ENCODE measurements around the gene IPP.

The IPP gene

GRCh38 chr1:45685308-45686014, 65.0 kb downstream of the IPP start:
- H3K36me3 ChIP-seq (ENCODE audit: control insufficient read depth in 4 of 4, insufficient read depth in 4 of 4, low read length in 3 of 4) = no peaks in the 10 kb centered on the region
- CTCF ChIA-PET = interaction anchor here (1.2 to 1.4 kb wide), 3 partner anchors 11 to 57 kb away, joined by 3 to 7 read pairs (median 6); no protein-coding TSS in a partner anchor
- H3K9me3 ChIP-seq (ENCODE audit: control extremely low read depth in 1 of 5, control insufficient read depth in 4 of 5, insufficient read depth in 2 of 5, low read depth in 1 of 5, low read length in 4 of 5) = no peaks in the 10 kb centered on the region
- H3K27me3 ChIP-seq (replicated peaks in 2 of 5; ENCODE audit: control insufficient read depth in 4 of 5, insufficient read depth in 5 of 5, low read length in 4 of 5) = no peaks in the 10 kb centered on the region
- POLR2A ChIA-PET = interaction anchor here (0.6 to 1.1 kb wide), 2 partner anchors 8 to 64 kb away, joined by 3 read pairs; no protein-coding TSS in a partner anchor
- peak; percentile 14 to 34 (median 27) for DNase-seq
- WGBS (ENCODE audit: insufficient coverage) = 0% methylated on average over 4 of the region's 13 CpGs
- H3K27ac ChIP-seq (ENCODE audit: insufficient read depth in 1 of 2, low read depth in 1 of 2, low read length in 2 of 2, poor library complexity in 1 of 2, severe bottlenecking in 2 of 2) = peak overlapping the region; percentile 97 to 99
- H3K4me3 ChIP-seq (ENCODE audit: control insufficient read depth in 1 of 7, extremely low read depth in 1 of 7, insufficient read depth in 4 of 7, low read depth in 2 of 7, low read length in 6 of 7) = peak overlapping the region; percentile 94 to 100 (median 100)
- peaks cover 10 to 61% (median 37%) of the 10 kb centered on the region in 4 experiments for H3K4me1 ChIP-seq (ENCODE audit: control extremely low read depth in 1 of 4, control insufficient read depth in 4 of 4, insufficient read depth in 4 of 4, low read length in 3 of 4)

DNA sequence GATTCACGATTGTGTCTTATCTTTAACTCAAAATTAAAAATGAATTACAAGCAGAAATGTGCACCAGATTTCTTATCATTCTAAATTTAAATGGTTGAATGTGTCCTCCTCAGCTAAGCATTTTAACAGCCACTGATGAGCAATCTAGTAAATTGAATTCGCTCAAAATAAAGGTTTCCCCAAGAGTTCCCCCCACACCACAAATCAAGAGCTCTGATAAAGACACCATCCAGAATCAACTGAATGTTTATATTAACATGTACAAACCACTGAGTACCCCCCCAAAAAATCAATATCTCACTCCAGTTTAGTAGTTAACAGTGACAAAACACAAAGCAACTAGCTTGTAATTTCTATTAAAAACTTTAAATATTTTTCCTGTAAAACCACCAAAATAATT, 66.1 kb downstream of the IPP start:
- peaks cover 11 to 63% (median 44%) of the 10 kb centered on the region in 4 experiments for H3K4me1 ChIP-seq (ENCODE audit: control extremely low read depth in 1 of 4, control insufficient read depth in 4 of 4, insufficient read depth in 4 of 4, low read length in 3 of 4)
- no peaks in the 10 kb centered on the region for H3K36me3 ChIP-seq (ENCODE audit: control insufficient read depth in 4 of 4, insufficient read depth in 4 of 4, low read length in 3 of 4)
- no peaks in the 10 kb centered on the region for H3K27me3 ChIP-seq (replicated peaks in 2 of 5; ENCODE audit: control insufficient read depth in 4 of 5, insufficient read depth in 5 of 5, low read length in 4 of 5)
- peak overlapping the region; percentile 97 to 99 for H3K27ac ChIP-seq (ENCODE audit: insufficient read depth in 1 of 2, low read depth in 1 of 2, low read length in 2 of 2, poor library complexity in 1 of 2, severe bottlenecking in 2 of 2)
- CTCF ChIA-PET = interaction anchor here (0.8 kb wide), 1 partner anchor 130 kb away, joined by 3 read pairs; no protein-coding TSS in a partner anchor
- H3K4me3 ChIP-seq (ENCODE audit: control insufficient read depth in 1 of 7, extremely low read depth in 1 of 7, insufficient read depth in 4 of 7, low read depth in 2 of 7, low read length in 6 of 7) = peak overlapping the region in 6 of 7 experiments; percentile 0 to 100 (median 100)
- H3K9me3 ChIP-seq (ENCODE audit: control extremely low read depth in 1 of 5, control insufficient read depth in 4 of 5, insufficient read depth in 2 of 5, low read depth in 1 of 5, low read length in 4 of 5) = no peaks in the 10 kb centered on the region
- no CpG with 5 or more reads among the region's 2 CpGs for WGBS (ENCODE audit: insufficient coverage)
- POLR2A ChIA-PET = no interaction called here
- no peak for DNase-seq

- H3K36me3 ChIP-seq (ENCODE audit: control insufficient read depth in 4 of 4, insufficient read depth in 4 of 4, low read length in 3 of 4) = no peaks in the 10 kb centered on the region
- H3K27me3 ChIP-seq (replicated peaks in 2 of 5; ENCODE audit: control insufficient read depth in 4 of 5, insufficient read depth in 5 of 5, low read length in 4 of 5) = no peaks in the 10 kb centered on the region
- ChIA-PET POLR2A (no interaction called here), CTCF (interaction anchor here (3.0 kb wide), 1 partner anchor 15 kb away, joined by 10 read pairs; no protein-coding TSS in a partner anchor)
- no peak for DNase-seq
- no peaks in the 10 kb centered on the region for H3K9me3 ChIP-seq (ENCODE audit: control extremely low read depth in 1 of 5, control insufficient read depth in 4 of 5, insufficient read depth in 2 of 5, low read depth in 1 of 5, low read length in 4 of 5)
- 80% methylated on average over 1 of the region's 6 CpGs for WGBS (ENCODE audit: insufficient coverage)
- H3K27ac ChIP-seq (ENCODE audit: insufficient read depth in 1 of 2, low read depth in 1 of 2, low read length in 2 of 2, poor library complexity in 1 of 2, severe bottlenecking in 2 of 2) = peak overlapping the region in 1 of 2 experiments; percentile 32
- peak overlapping the region in 1 of 7 experiments; percentile 34 for H3K4me3 ChIP-seq (ENCODE audit: control insufficient read depth in 1 of 7, extremely low read depth in 1 of 7, insufficient read depth in 4 of 7, low read depth in 2 of 7, low read length in 6 of 7)
- H3K4me1 ChIP-seq (ENCODE audit: control extremely low read depth in 1 of 4, control insufficient read depth in 4 of 4, insufficient read depth in 4 of 4, low read length in 3 of 4) = peaks cover 12 to 67% (median 44%) of the 10 kb centered on the region in 4 experiments
Measured at GRCh38 chr1:45682942-45683341, 67.5 kb downstream of the IPP start.

- H3K4me3 ChIP-seq (ENCODE audit: control insufficient read depth in 1 of 7, extremely low read depth in 1 of 7, insufficient read depth in 4 of 7, low read depth in 2 of 7, low read length in 6 of 7) = peak overlapping the region in 4 of 7 experiments; percentile 15 to 48 (median 29)
- peak in 2 of 3 donors; percentile 21 to 41 for DNase-seq
- peak overlapping the region in 1 of 2 experiments; percentile 43 for H3K27ac ChIP-seq (ENCODE audit: insufficient read depth in 1 of 2, low read depth in 1 of 2, low read length in 2 of 2, poor library complexity in 1 of 2, severe bottlenecking in 2 of 2)
- 5% methylated on average over 3 of the region's 3 CpGs for WGBS (ENCODE audit: insufficient coverage)
- H3K27me3 ChIP-seq (replicated peaks in 2 of 5; ENCODE audit: control insufficient read depth in 4 of 5, insufficient read depth in 5 of 5, low read length in 4 of 5) = no peaks in the 10 kb centered on the region
- POLR2A ChIA-PET = no interaction called here
- CTCF ChIA-PET = interaction anchor here (0.9 to 1.4 kb wide), 2 partner anchors 22 to 26 kb away, joined by 3 read pairs; no protein-coding TSS in a partner anchor
- peaks cover 2 to 63% (median 34%) of the 10 kb centered on the region in 4 experiments for H3K4me1 ChIP-seq (ENCODE audit: control extremely low read depth in 1 of 4, control insufficient read depth in 4 of 4, insufficient read depth in 4 of 4, low read length in 3 of 4)
- peaks cover 4 to 7% (median 5%) of the 10 kb centered on the region in 4 experiments for H3K36me3 ChIP-seq (ENCODE audit: control insufficient read depth in 4 of 4, insufficient read depth in 4 of 4, low read length in 3 of 4)
- no peaks in the 10 kb centered on the region for H3K9me3 ChIP-seq (ENCODE audit: control extremely low read depth in 1 of 5, control insufficient read depth in 4 of 5, insufficient read depth in 2 of 5, low read depth in 1 of 5, low read length in 4 of 5)
Measured at GRCh38 chr1:45679123-45679522, 71.3 kb downstream of the IPP start.

DNA sequence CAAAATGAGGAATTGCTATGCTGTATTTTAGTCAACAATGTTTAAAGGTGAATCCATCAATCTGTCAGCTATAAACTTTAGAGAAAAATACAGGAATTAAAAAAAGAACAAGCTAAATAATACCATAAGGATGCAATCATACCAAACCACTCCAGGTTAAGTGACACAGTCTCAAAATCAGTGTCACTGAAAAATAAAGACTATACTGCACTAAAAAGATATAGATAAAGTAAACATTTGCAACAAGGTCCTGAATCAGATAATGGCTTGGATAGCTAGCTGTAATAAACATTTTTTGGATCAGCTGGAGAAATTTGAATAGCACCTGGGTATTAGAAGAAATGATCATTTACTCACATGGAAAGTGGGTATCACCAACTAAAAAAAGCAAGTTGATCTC, 72.0 kb downstream of the IPP start:
- peak overlapping the region in 1 of 7 experiments; percentile 16 for H3K4me3 ChIP-seq (ENCODE audit: control insufficient read depth in 1 of 7, extremely low read depth in 1 of 7, insufficient read depth in 4 of 7, low read depth in 2 of 7, low read length in 6 of 7)
- H3K9me3 ChIP-seq (ENCODE audit: control extremely low read depth in 1 of 5, control insufficient read depth in 4 of 5, insufficient read depth in 2 of 5, low read depth in 1 of 5, low read length in 4 of 5) = no peaks in the 10 kb centered on the region
- H3K4me1 ChIP-seq (ENCODE audit: control extremely low read depth in 1 of 4, control insufficient read depth in 4 of 4, insufficient read depth in 4 of 4, low read length in 3 of 4) = peaks cover 2 to 59% (median 31%) of the 10 kb centered on the region in 4 experiments
- ChIA-PET CTCF (interaction anchor here (0.9 to 1.4 kb wide), 3 partner anchors 13 to 109 kb away, joined by 3 to 4 read pairs (median 3); no protein-coding TSS in a partner anchor), POLR2A (interaction anchor here (0.5 to 1.5 kb wide), 2 partner anchors 8 to 122 kb away, joined by 3 read pairs; partner anchors contain the start of gene GPBP1L1)
- peak overlapping the region in 1 of 2 experiments; percentile 43 for H3K27ac ChIP-seq (ENCODE audit: insufficient read depth in 1 of 2, low read depth in 1 of 2, low read length in 2 of 2, poor library complexity in 1 of 2, severe bottlenecking in 2 of 2)
- peaks cover 4 to 12% (median 7%) of the 10 kb centered on the region in 4 experiments for H3K36me3 ChIP-seq (ENCODE audit: control insufficient read depth in 4 of 4, insufficient read depth in 4 of 4, low read length in 3 of 4)
- no peak for DNase-seq
- no peaks in the 10 kb centered on the region for H3K27me3 ChIP-seq (replicated peaks in 2 of 5; ENCODE audit: control insufficient read depth in 4 of 5, insufficient read depth in 5 of 5, low read length in 4 of 5)

GRCh38 chr1:45677751-45678245, 72.7 kb downstream of the IPP start:
- Histone ChIP-seq H3K27me3 (replicated peaks in 2 of 5; ENCODE audit: control insufficient read depth in 4 of 5, insufficient read depth in 5 of 5, low read length in 4 of 5) (no peaks in the 10 kb centered on the region), H3K4me1 (ENCODE audit: control extremely low read depth in 1 of 4, control insufficient read depth in 4 of 4, insufficient read depth in 4 of 4, low read length in 3 of 4) (peaks cover 2 to 53% (median 28%) of the 10 kb centered on the region in 4 experiments), H3K9me3 (ENCODE audit: control extremely low read depth in 1 of 5, control insufficient read depth in 4 of 5, insufficient read depth in 2 of 5, low read depth in 1 of 5, low read length in 4 of 5) (no peaks in the 10 kb centered on the region), H3K36me3 (ENCODE audit: control insufficient read depth in 4 of 4, insufficient read depth in 4 of 4, low read length in 3 of 4) (peaks cover 4 to 12% (median 9%) of the 10 kb centered on the region in 4 experiments), H3K4me3 (ENCODE audit: control insufficient read depth in 1 of 7, extremely low read depth in 1 of 7, insufficient read depth in 4 of 7, low read depth in 2 of 7, low read length in 6 of 7) (no peak overlapping the region), H3K27ac (ENCODE audit: insufficient read depth in 1 of 2, low read depth in 1 of 2, low read length in 2 of 2, poor library complexity in 1 of 2, severe bottlenecking in 2 of 2) (no peak overlapping the region)
- ChIA-PET POLR2A (interaction anchor here (0.5 to 1.5 kb wide), 2 partner anchors 8 to 123 kb away, joined by 3 read pairs; partner anchors contain the start of gene GPBP1L1), CTCF (interaction anchor here (0.9 to 1.4 kb wide), 2 partner anchors 13 to 108 kb away, joined by 3 to 4 read pairs; no protein-coding TSS in a partner anchor)
- no CpG with 5 or more reads among the region's 3 CpGs for WGBS (ENCODE audit: insufficient coverage)
- no peak for DNase-seq
